BJ (cell line): ENCODE measurements around the gene SPSB4. TPM values are rescaled to one million over a fixed set of nuclear protein-coding genes. Genes with fewer than 3 reads are reported as not detected.

Source experiments
- CTCF ChIA-PET: fragments of 350-600 bp; formaldehyde crosslinking; extraction: SDS; loops from one replicate; lab custom pipeline; 2021; ENCODE audit warnings: antibody characterized with exemption, inconsistent platforms; lab: Yijun Ruan, JAX
- POLR2A ChIA-PET: fragments of 300-600 bp; sonication (Branson Sonifier 250); formaldehyde crosslinking; extraction: SDS; loops from one replicate; lab custom pipeline; 2021; ENCODE audit warnings: antibody characterized with exemption; lab: Charles Lee
- DNase-seq: peaks from one replicate; pipeline ENCODE4 v3.0.0-alpha.2; 2011; ENCODE audit warnings: low read depth
- H3K27me3 ChIP-seq: 2 replicates; pipeline ENCODE4 v1.6.0; 2011; ENCODE audit warnings: low read length; ENCODE audit not compliant: control insufficient read depth, insufficient read depth
- H3K36me3 ChIP-seq: 2 replicates; pipeline ENCODE4 v1.5.1; 2011; ENCODE audit warnings: low read length; ENCODE audit not compliant: control insufficient read depth, insufficient read depth
- H3K4me3 ChIP-seq: 2 replicates; pipeline ENCODE4 v1.5.1; 2011; ENCODE audit warnings: low read depth, mild to moderate bottlenecking, control low read depth, low read length
- CTCF ChIP-seq: IDR thresholded peaks from 2 replicates; pipeline ENCODE4 v1.5.1; 2011; ENCODE audit warnings: low read depth, mild to moderate bottlenecking, control low read depth, inconsistent platforms, low read length, moderate library complexity; ENCODE audit not compliant: insufficient read depth
- polyA plus RNA-seq: library from polyadenylated mRNA; depleted of rRNA; stranded (reverse); fragments of >200 nt; gene quantifications from 2 replicates; pipeline ENCODE4 v1.2.3, GENCODE V29; 2011

SPSB4 gene
- polyA plus RNA-seq, 1 experiment, result not detected

GRCh38 chr3:141065841-141066805, 15.0 kb downstream of the SPSB4 start:
- CTCF ChIA-PET, result no interaction called here
- DNase-seq, result no peak

GRCh38 chr3:141067206-141067974, 16.2 kb downstream of the SPSB4 start:
- peaks cover 1% of the 10 kb centered on the region; the same call in 1 of the 2 replicates for H3K27me3 ChIP-seq
- TF ChIP-seq CTCF, result no peak
- ChIA-PET CTCF (interaction anchor here (1.0 kb wide), 1 partner anchor 22 kb away, joined by 3 read pairs; no protein-coding TSS in a partner anchor), POLR2A (no interaction called here)
- H3K4me3 ChIP-seq, result no peak overlapping the region
- no peaks in the 10 kb centered on the region for H3K36me3 ChIP-seq
- DNase-seq, result no peak

More at GRCh38 chr3:141065841-141066805, 15.0 kb downstream of the SPSB4 start:
- no peak overlapping the region for H3K4me3 ChIP-seq
- peaks cover 1% of the 10 kb centered on the region; the same call in 1 of the 2 replicates for H3K27me3 ChIP-seq
- no peak for TF ChIP-seq CTCF
- H3K36me3 ChIP-seq, result no peaks in the 10 kb centered on the region
- POLR2A ChIA-PET, result no interaction called here

- no peak for TF ChIP-seq CTCF
- Histone ChIP-seq H3K4me3 (no peak overlapping the region), H3K36me3 (no peaks in the 10 kb centered on the region), H3K27me3 (no peaks in the 10 kb centered on the region)
- POLR2A ChIA-PET, result no interaction called here
- no peak for DNase-seq
- CTCF ChIA-PET, result no interaction called here
These were observed 19.1 kb downstream of the SPSB4 start for GRCh38 chr3:141070229-141070628.

GRCh38 chr3:141070727-141071357, 19.7 kb downstream of the SPSB4 start:
- Histone ChIP-seq H3K27me3 (no peaks in the 10 kb centered on the region), H3K36me3 (no peaks in the 10 kb centered on the region), H3K4me3 (no peak overlapping the region)
- ChIA-PET CTCF (no interaction called here), POLR2A (no interaction called here)
- no peak for DNase-seq
- TF ChIP-seq CTCF, result no peak
